GM12878 (cell line): ENCODE results near the gene NSMCE1. TPM values are rescaled to one million over a fixed set of nuclear protein-coding genes. Genes with fewer than 3 reads are reported as not detected.

Source experiments
- CBX5 ChIP-seq: sonication (generic); IDR thresholded peaks from 2 replicates; pipeline ENCODE4 v1.6.1; 2016; ENCODE audit warnings: low read depth, moderate library complexity, mild to moderate bottlenecking, inconsistent platforms
- CEBPB ChIP-seq, 2 experiments: fragments of 150-350 bp in 1 of 2; IDR thresholded peaks; 2 replicates each; pipeline ENCODE4 v1.6.1; 2012 to 2014; ENCODE audit warnings: low read depth in 2 of 2, low read length in 2 of 2, borderline replicate concordance in 1 of 2, inconsistent platforms in 1 of 2
- CHD2 ChIP-seq: IDR thresholded peaks from 2 replicates; pipeline ENCODE4 v1.6.1; 2011; ENCODE audit warnings: low read depth, low read length, improper control_type of control experiment, borderline replicate concordance
- JUNB ChIP-seq: IDR thresholded peaks from 2 replicates; pipeline ENCODE4 v1.6.1; 2016; ENCODE audit warnings: antibody characterized with exemption, mild to moderate bottlenecking
- KDM1A ChIP-seq: fragments of 200-600 bp; sonication (generic); IDR thresholded peaks from 2 replicates; pipeline ENCODE4 v1.6.1; 2016; ENCODE audit warnings: borderline replicate concordance
- MYB ChIP-seq: fragments of 150-350 bp; IDR thresholded peaks from 2 replicates; pipeline ENCODE4 v1.6.1; 2014; ENCODE audit warnings: mild to moderate bottlenecking, low read depth, low read length, borderline replicate concordance
- MYC ChIP-seq: IDR thresholded peaks from 2 replicates; pipeline ENCODE4 v1.6.1; 2011; ENCODE audit warnings: mild to moderate bottlenecking, low read length, moderate library complexity, inconsistent platforms; ENCODE audit not compliant: insufficient read depth, insufficient replicate concordance, insufficient read length, severe bottlenecking
- NFIC ChIP-seq: IDR thresholded peaks from 2 replicates; pipeline ENCODE4 v1.6.1; 2012; ENCODE audit warnings: low read depth, mild to moderate bottlenecking, inconsistent platforms, low read length, moderate library complexity
- NFXL1 ChIP-seq: fragments of 450-650 bp; IDR thresholded peaks from 2 replicates; pipeline ENCODE4 v1.6.1; 2017; ENCODE audit warnings: antibody characterized with exemption, mild to moderate bottlenecking, borderline replicate concordance
- NR2F1 ChIP-seq: fragments of 450-650 bp; conservative IDR thresholded peaks from 2 replicates; pipeline ENCODE4 v1.6.1; 2017; ENCODE audit warnings: mild to moderate bottlenecking
- PAX8 ChIP-seq: fragments of 450-650 bp; IDR thresholded peaks from 2 replicates; pipeline ENCODE4 v1.6.1; 2017; ENCODE audit warnings: mild to moderate bottlenecking, moderate library complexity
- POU2F2 ChIP-seq: IDR thresholded peaks from 3 replicates; pipeline ENCODE4 v1.6.1; 2011; ENCODE audit warnings: low read depth, mild to moderate bottlenecking, low read length, borderline replicate concordance
- RCOR1 ChIP-seq: conservative IDR thresholded peaks from 2 replicates; pipeline ENCODE4 v1.6.1; 2012; ENCODE audit warnings: low read depth, low read length, improper control_type of control experiment
- RELA ChIP-seq: fragments of 450-650 bp; IDR thresholded peaks from 2 replicates; pipeline ENCODE4 v1.8.0; 2014; ENCODE audit warnings: borderline replicate concordance; ENCODE audit not compliant: partially characterized antibody
- RFX5 ChIP-seq: IDR thresholded peaks from 2 replicates; pipeline ENCODE4 v1.6.1; 2011; ENCODE audit warnings: low read depth, low read length, improper control_type of control experiment
- SPI1 ChIP-seq: IDR thresholded peaks from 2 replicates; pipeline ENCODE4 v1.6.1; 2011; ENCODE audit warnings: low read depth, mild to moderate bottlenecking, low read length, moderate library complexity, borderline replicate concordance; ENCODE audit not compliant: insufficient read depth
- SRF ChIP-seq, 2 experiments: IDR thresholded peaks; 2 replicates each; pipeline ENCODE4 v1.6.1; 2011; ENCODE audit warnings: low read depth in 2 of 2, low read length in 2 of 2, mild to moderate bottlenecking in 1 of 2, moderate library complexity in 1 of 2
- TBL1XR1 ChIP-seq: IDR thresholded peaks from 2 replicates; pipeline ENCODE4 v1.6.1; 2012; ENCODE audit warnings: low read depth, low read length, improper control_type of control experiment
- USF1 ChIP-seq: IDR thresholded peaks from 2 replicates; pipeline ENCODE4 v1.6.1; 2011; ENCODE audit warnings: borderline replicate concordance, low read depth, mild to moderate bottlenecking, moderate library complexity, mixed read lengths, low read length; ENCODE audit not compliant: insufficient read depth; ENCODE audit errors: extremely low read length
- YBX1 ChIP-seq: fragments of 450-650 bp; IDR thresholded peaks from 2 replicates; pipeline ENCODE4 v1.6.1; 2016; ENCODE audit warnings: antibody characterized with exemption
- ZBTB33 ChIP-seq: fragments of 450-650 bp; IDR thresholded peaks from 2 replicates; pipeline ENCODE4 v1.6.1; 2017; ENCODE audit warnings: mild to moderate bottlenecking
- ZNF207 ChIP-seq: fragments of 450-650 bp; IDR thresholded peaks from 2 replicates; pipeline ENCODE4 v1.6.1; 2014; ENCODE audit warnings: antibody characterized with exemption, mild to moderate bottlenecking, borderline replicate concordance
- ZNF274 ChIP-seq: IDR thresholded peaks from one replicate; pipeline ENCODE4 v1.8.0; 2011; ENCODE audit not compliant: insufficient read length, insufficient read depth
- polyA plus RNA-seq, 11 experiments: library from polyadenylated mRNA; depleted of rRNA in 4 of 11; unstranded in 6 of 11; stranded (reverse) in 5 of 11; fragments of >200 nt; fragmentation: Nextera tagmentation in 4 of 11; fragmentation: Illumina TruSeq in 1 of 11; extraction: Ambion mirVana in 4 of 11; extraction: Trizol in 1 of 11; gene quantifications; 1 replicate in 1 of 11; 2 replicates in 10 of 11; pipeline versions ENCODE4 v1.2.1 to v1.2.3, GENCODE V29; 2011 to 2016; ENCODE audit warnings: inconsistent platforms in 2 of 11, missing spikeins in 2 of 11, low read depth in 1 of 11
- total RNA-seq, 4 experiments: library from RNA; depleted of rRNA in 3 of 4; stranded (reverse); fragments of >200 nt in 3 of 4; fragmentation: Illumina TruSeq in 1 of 4; extraction: Trizol in 1 of 4; gene quantifications; 2 replicates each; pipeline versions ENCODE4 v1.2.1 to v1.2.3, GENCODE V29; 2013 to 2021
- TF ChIP-seq, protein P1 (sequence below): fragments of 450-650 bp; IDR thresholded peaks from 2 replicates; pipeline ENCODE4 v1.6.1; 2018; ENCODE audit warnings: mild to moderate bottlenecking, low read depth, moderate library complexity; ENCODE audit not compliant: partially characterized antibody

Gene NSMCE1
- total and polyA plus RNA-seq, 10 of the 15 experiments (the other 5 are each of a cell fraction or from before 2014, with no cell fraction given): 54.0 to 214 (median 71.4) TPM

- TF ChIP-seq SPI1: no peak
- no peak for TF ChIP-seq CEBPB (IDR thresholded peaks at IDR 0.05; ENCODE audit: borderline replicate concordance in 1 of 2, low read depth in 2 of 2, low read length in 2 of 2)
- no peak for TF ChIP-seq JUNB
- no peak for TF ChIP-seq MYB
- TF ChIP-seq, protein P1, sequence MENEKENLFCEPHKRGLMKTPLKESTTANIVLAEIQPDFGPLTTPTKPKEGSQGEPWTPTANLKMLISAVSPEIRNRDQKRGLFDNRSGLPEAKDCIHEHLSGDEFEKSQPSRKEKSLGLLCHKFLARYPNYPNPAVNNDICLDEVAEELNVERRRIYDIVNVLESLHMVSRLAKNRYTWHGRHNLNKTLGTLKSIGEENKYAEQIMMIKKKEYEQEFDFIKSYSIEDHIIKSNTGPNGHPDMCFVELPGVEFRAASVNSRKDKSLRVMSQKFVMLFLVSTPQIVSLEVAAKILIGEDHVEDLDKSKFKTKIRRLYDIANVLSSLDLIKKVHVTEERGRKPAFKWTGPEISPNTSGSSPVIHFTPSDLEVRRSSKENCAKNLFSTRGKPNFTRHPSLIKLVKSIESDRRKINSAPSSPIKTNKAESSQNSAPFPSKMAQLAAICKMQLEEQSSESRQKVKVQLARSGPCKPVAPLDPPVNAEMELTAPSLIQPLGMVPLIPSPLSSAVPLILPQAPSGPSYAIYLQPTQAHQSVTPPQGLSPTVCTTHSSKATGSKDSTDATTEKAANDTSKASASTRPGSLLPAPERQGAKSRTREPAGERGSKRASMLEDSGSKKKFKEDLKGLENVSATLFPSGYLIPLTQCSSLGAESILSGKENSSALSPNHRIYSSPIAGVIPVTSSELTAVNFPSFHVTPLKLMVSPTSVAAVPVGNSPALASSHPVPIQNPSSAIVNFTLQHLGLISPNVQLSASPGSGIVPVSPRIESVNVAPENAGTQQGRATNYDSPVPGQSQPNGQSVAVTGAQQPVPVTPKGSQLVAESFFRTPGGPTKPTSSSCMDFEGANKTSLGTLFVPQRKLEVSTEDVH: no peak
- TF ChIP-seq ZBTB33: 0 out of 2 replicates have a peak, but pooled peaks have one; percentile 9
- no peak for TF ChIP-seq USF1
- no peak for TF ChIP-seq CBX5
- no peak for TF ChIP-seq NR2F1
- TF ChIP-seq CHD2: no peak
- TF ChIP-seq NFIC: no peak
- no peak for TF ChIP-seq KDM1A
- TF ChIP-seq TBL1XR1: no peak
- no peak for TF ChIP-seq ZNF274
- TF ChIP-seq RFX5: no peak
- no peak for TF ChIP-seq RELA
- TF ChIP-seq POU2F2: no peak
- TF ChIP-seq PAX8: no peak
- no peak for TF ChIP-seq YBX1
- TF ChIP-seq SRF (IDR thresholded peaks at IDR 0.05; ENCODE audit: low read depth in 2 of 2, low read length in 2 of 2): no peak
- TF ChIP-seq RCOR1: no peak
- TF ChIP-seq NFXL1: no peak
- TF ChIP-seq ZNF207: no peak
- no peak for TF ChIP-seq MYC
Observed at GRCh38 chr16:27235055-27235937, 33.3 kb downstream of the NSMCE1 start (continued).
